ENCODE results near the gene STAU1. TPM values are rescaled to one million over a fixed set of nuclear protein-coding genes. Genes with fewer than 3 reads are reported as not detected.
"Not testable (repeated sequence)": the region's sequence is repeated elsewhere in the genome, so short reads cannot be mapped to it uniquely, and the experiment has no call there.

STAU1 gene
- total and polyA plus RNA-seq, 2 of the 13 experiments (the other 11 are each of a cell fraction or from before 2014, with no cell fraction given) = 119 to 133 TPM

GRCh38 chr20:49082295-49082694, 105.8 kb downstream of the STAU1 start:
- WGBS (ENCODE audit: low lambda C conversion rate) = 97% methylated on average over 12 of the region's 12 CpGs
- H4K20me1 ChIP-seq (ENCODE audit: insufficient read depth, low read length); H3K4me2 ChIP-seq (ENCODE audit: low read depth, low read length); H2AFZ ChIP-seq (ENCODE audit: low read length); POLR2A ChIA-PET; H3K79me2 ChIP-seq (ENCODE audit: insufficient read depth, low read length); H3K9ac ChIP-seq (ENCODE audit: insufficient read depth, low read depth, low read length); H3K4me1 ChIP-seq (ENCODE audit: insufficient read depth, low read length); intact Hi-C loops (cut with micrococcal nuclease; ENCODE audit: unreplicated experiment); CTCF ChIA-PET (ENCODE audit: low intra/inter-chr PET ratio, low total read pairs); H3K27me3 ChIP-seq (ENCODE audit: control insufficient read depth in 1 of 2, insufficient read depth in 2 of 2, low read length in 2 of 2); BruUV-seq (replicated peaks); in situ Hi-C loops (cut with HindIII; ENCODE audit: extremely low pct_ligation_motif_present, low pct_unique_long_range_greater_than_20kb); DNase-seq (ENCODE audit: low spot score); H3K27ac ChIP-seq (ENCODE audit: extremely low read length, insufficient read depth, low read length); FAIRE-seq; H3K4me3 ChIP-seq (replicated peaks in 1 of 3; ENCODE audit: insufficient read depth in 1 of 3, low read depth in 2 of 3, low read length in 3 of 3); H3K9me3 ChIP-seq (ENCODE audit: low read length); ATAC-seq; TF ChIP-seq ATF7 (CRISPR knock-in tag; IDR thresholded peaks at IDR 0.05); ZBTB40 (IDR thresholded peaks at IDR 0.05); CREB1 (CRISPR knock-in tag; IDR thresholded peaks at IDR 0.05): not testable (repeated sequence)
- TF ChIP-seq ATF7 (IDR thresholded peaks at IDR 0.05) (peak; percentile 95), ZBTB40 (CRISPR knock-in tag; IDR thresholded peaks at IDR 0.05) (0 out of 2 replicates have a peak, but pooled peaks have one; percentile 37), ZNF501 (CRISPR knock-in tag; IDR thresholded peaks at IDR 0.05) (peak; percentile 56; the same call in 1 of the 2 replicates), IRF9 (CRISPR knock-in tag; IDR thresholded peaks at IDR 0.05; ENCODE audit: borderline replicate concordance) (0 out of 2 replicates have a peak, but pooled peaks have one; percentile 24), SETDB1 (CRISPR knock-in tag; IDR thresholded peaks at IDR 0.05; ENCODE audit: borderline replicate concordance) (0 out of 2 replicates have a peak, but pooled peaks have one; percentile 12), ZNF280B (CRISPR knock-in tag; IDR thresholded peaks at IDR 0.05; ENCODE audit: borderline replicate concordance) (0 out of 2 replicates have a peak, but pooled peaks have one; percentile 61), CREB1 (IDR thresholded peaks at IDR 0.05) (0 out of 2 replicates have a peak, but pooled peaks have one; percentile 15)
- H3K36me3 ChIP-seq (replicated peaks in 1 of 2; ENCODE audit: control insufficient read depth in 1 of 2, insufficient read depth in 2 of 2, low read length in 2 of 2) = peaks cover 57 to 97% of the 10 kb centered on the region in 2 experiments
